AG04449 (cell line): ENCODE data around the gene SMARCA1.
"Not testable (repeated sequence)": the region's sequence is repeated elsewhere in the genome, so short reads cannot be mapped to it uniquely, and the experiment has no call there.

Experiments
- CTCF ChIA-PET: fragments of 350-600 bp; formaldehyde crosslinking; extraction: SDS; loops from one replicate; lab custom pipeline; 2021; ENCODE audit warnings: antibody characterized with exemption; lab: Yijun Ruan, JAX
- POLR2A ChIA-PET: fragments of 400-600, 350-600 bp; formaldehyde crosslinking; extraction: SDS; loops from one replicate; lab custom pipeline; 2020; ENCODE audit warnings: antibody characterized with exemption, inconsistent platforms; lab: Yijun Ruan, JAX
- DNase-seq: peaks from one replicate; pipeline ENCODE4 v3.0.0-alpha.2; 2010; ENCODE audit warnings: low read depth, low spot score
- H3K4me3 ChIP-seq: 2 replicates; pipeline ENCODE4 v1.5.1; 2011; ENCODE audit warnings: low read depth, mild to moderate bottlenecking, control low read depth, low read length
- TF ChIP-seq, protein P1 (sequence below): IDR thresholded peaks from one replicate; pipeline ENCODE4 v1.5.1; 2011; ENCODE audit warnings: mild to moderate bottlenecking, moderate library complexity, low read length, control low read depth, inconsistent platforms; ENCODE audit not compliant: insufficient read depth; ENCODE audit errors: missing control alignments

SMARCA1 gene, protein sequence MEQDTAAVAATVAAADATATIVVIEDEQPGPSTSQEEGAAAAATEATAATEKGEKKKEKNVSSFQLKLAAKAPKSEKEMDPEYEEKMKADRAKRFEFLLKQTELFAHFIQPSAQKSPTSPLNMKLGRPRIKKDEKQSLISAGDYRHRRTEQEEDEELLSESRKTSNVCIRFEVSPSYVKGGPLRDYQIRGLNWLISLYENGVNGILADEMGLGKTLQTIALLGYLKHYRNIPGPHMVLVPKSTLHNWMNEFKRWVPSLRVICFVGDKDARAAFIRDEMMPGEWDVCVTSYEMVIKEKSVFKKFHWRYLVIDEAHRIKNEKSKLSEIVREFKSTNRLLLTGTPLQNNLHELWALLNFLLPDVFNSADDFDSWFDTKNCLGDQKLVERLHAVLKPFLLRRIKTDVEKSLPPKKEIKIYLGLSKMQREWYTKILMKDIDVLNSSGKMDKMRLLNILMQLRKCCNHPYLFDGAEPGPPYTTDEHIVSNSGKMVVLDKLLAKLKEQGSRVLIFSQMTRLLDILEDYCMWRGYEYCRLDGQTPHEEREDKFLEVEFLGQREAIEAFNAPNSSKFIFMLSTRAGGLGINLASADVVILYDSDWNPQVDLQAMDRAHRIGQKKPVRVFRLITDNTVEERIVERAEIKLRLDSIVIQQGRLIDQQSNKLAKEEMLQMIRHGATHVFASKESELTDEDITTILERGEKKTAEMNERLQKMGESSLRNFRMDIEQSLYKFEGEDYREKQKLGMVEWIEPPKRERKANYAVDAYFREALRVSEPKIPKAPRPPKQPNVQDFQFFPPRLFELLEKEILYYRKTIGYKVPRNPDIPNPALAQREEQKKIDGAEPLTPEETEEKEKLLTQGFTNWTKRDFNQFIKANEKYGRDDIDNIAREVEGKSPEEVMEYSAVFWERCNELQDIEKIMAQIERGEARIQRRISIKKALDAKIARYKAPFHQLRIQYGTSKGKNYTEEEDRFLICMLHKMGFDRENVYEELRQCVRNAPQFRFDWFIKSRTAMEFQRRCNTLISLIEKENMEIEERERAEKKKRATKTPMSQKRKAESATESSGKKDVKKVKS

DNA sequence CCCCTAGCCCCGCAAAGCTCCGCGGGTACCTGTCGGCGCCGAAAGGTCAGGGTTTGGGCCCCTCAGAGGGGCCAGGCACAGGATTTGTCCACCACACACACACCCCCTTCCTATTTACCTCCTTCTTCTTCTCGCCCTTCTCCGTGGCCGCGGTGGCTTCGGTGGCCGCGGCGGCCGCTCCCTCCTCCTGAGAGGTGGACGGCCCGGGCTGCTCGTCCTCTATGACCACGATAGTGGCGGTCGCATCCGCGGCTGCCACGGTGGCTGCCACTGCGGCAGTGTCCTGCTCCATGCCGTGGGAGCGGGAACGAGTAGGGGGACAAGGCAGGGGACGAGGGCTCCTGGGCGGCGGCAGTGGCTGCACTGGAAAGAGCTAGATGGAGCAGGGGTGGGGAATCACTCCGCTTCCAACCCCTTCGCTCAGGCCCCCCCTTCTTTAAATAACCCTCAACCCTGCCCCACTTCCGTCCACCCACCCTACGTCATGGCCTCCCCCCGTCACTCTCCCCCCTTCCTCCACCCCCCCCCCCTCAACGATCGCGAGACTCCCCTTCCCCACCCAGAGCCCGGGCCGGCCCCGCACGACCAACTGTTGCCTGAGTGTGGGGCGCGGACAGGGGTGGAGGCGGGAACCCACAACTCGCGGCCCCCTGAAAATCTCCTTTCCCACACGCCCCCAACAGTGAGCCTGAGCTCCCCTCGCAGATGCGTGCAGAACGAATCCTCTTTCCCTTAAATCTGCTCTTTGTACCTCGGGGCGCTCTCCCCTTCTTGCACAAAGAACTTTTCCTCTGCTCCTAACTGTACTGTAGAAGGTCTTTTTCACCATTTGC is at the start of gene SMARCA1:
SMARCA1 (minus strand) TSS at position 412 of the 833 bp plus-strand sequence; CDS start at position 292, 120 bp downstream.
- POLR2A ChIA-PET, result interaction anchor here (0.6 to 1.0 kb wide), 3 partner anchors 11 to 27 kb away, joined by 3 to 4 read pairs (median 3); partner anchors contain the start of gene OCRL
- no peak for DNase-seq
- CTCF ChIA-PET, result interaction anchor here (1.4 to 2.0 kb wide), 2 partner anchors 11 to 17 kb away, joined by 4 to 8 read pairs; partner anchors contain the start of gene OCRL
- TF ChIP-seq, protein P1, sequence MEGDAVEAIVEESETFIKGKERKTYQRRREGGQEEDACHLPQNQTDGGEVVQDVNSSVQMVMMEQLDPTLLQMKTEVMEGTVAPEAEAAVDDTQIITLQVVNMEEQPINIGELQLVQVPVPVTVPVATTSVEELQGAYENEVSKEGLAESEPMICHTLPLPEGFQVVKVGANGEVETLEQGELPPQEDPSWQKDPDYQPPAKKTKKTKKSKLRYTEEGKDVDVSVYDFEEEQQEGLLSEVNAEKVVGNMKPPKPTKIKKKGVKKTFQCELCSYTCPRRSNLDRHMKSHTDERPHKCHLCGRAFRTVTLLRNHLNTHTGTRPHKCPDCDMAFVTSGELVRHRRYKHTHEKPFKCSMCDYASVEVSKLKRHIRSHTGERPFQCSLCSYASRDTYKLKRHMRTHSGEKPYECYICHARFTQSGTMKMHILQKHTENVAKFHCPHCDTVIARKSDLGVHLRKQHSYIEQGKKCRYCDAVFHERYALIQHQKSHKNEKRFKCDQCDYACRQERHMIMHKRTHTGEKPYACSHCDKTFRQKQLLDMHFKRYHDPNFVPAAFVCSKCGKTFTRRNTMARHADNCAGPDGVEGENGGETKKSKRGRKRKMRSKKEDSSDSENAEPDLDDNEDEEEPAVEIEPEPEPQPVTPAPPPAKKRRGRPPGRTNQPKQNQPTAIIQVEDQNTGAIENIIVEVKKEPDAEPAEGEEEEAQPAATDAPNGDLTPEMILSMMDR, result no peak
- H3K4me3 ChIP-seq, result peak within 1 kb of the TSS; percentile 80

DNA sequence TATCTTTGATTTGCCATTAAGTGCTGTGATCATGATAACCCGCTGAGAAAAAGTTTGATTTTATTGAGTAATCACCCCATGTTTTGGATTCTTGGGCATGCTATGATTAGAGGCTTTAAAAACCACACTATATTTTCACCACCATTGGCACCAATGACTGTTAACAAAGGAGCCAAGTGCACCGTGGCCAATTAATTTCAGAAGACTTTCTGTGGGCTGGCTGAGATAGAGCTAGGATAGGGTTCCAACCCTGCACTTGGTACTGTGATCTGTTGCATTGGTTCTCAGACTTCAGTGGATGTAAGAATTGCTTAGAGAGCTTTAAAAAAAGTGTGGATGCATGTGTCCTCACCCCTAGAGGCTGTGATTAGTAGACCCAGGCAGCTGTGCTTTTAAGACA is 49.1 kb upstream of the SMARCA1 start:
- CTCF ChIA-PET, result no interaction called here
- TF ChIP-seq, protein P1, result no peak
- POLR2A ChIA-PET, result no interaction called here
- H3K4me3 ChIP-seq, result no peak overlapping the region
- no peak for DNase-seq

DNA sequence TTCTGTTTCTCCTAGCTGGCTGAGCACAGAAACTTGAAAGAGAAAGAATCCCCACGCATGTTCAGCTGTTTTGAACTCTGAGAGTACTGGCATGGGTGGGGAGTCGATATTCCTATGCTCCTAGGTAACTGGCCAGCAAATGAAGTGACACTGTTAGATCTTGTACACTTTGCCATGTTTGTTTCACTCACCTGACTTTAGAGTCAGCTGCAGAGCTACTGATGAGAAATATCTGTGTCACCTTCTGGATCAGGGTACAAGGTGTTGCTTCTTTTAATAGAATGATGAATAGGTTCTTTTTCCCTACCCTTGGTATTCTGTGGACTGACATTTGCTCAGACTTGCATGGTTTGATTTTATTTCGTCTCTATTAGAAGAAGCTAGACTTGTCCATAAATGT is 45.1 kb upstream of the SMARCA1 start:
- no peak for DNase-seq
- POLR2A ChIA-PET, result no interaction called here
- H3K4me3 ChIP-seq, result no peak overlapping the region
- TF ChIP-seq, protein P1, result no peak
- CTCF ChIA-PET, result no interaction called here

DNA sequence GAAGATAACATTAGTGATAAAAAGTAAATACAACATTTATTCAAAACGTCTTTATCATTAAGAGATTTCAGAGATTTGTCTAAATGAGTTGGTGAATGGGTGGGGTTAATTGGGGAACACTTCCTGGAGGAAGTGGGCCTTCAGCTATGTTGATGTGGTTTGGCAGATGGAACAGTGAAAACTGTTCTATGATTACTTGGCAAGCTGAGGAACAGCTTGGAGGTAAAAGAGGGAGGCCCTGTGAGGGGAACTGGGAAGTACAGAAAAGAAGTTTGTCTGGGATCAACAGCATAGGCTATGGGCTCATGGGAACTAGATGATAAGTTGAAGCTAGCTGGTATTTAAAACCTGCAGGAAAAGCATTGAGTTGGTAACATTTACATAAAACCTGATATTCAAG is 42.8 kb upstream of the SMARCA1 start:
- TF ChIP-seq, protein P1, result no peak
- no peak for DNase-seq
- CTCF ChIA-PET, result no interaction called here
- H3K4me3 ChIP-seq, result no peak overlapping the region
- POLR2A ChIA-PET, result no interaction called here

DNA sequence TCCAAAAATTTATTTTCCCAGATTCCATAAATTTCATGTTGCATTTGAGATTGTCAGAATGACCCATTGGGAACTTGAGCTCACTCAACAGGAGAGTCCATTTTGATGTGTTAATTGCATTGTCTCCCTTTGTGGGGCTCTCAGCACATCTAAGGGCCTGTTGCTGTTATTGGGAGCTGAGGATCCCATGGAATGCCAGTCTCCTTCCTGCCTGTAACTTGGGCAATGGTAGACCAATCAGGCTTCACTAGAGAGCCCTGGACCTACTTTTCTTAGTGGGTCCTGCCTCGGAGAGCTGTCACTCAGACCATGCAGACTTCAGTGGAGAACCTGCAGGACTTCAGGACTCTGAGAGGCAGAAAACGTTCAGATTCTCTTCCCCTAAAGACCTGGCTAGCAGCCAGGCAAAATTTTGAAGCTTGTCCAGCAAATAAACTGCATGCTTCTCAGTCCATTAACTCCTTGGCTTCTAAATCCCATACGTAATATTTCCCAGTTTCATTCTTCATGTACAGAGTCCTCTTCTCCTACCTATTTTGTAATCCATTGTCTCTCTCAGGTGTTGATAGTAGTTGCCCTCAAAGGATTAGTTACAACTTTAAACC is 41.9 kb upstream of the SMARCA1 start:
- ChIA-PET CTCF (no interaction called here), POLR2A (no interaction called here)
- TF ChIP-seq, protein P1, result no peak
- H3K4me3 ChIP-seq, result no peak overlapping the region
- DNase-seq, result no peak

DNA sequence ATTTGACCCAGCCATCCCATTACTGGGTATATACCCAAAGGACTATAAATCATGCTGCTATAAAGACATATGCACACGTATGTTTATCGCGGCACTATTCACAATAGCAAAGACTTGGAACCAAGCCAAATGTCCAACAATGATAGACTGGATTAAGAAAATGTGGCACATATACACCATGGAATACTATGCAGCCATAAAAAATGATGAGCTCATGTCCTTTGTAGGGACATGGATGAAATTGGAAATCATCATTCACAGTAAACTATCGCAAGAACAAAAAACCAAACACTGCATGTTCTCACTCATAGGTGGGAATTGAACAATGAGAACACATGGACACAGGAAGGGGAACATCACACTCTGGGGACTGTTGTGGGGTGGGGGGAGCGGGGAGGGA is 41.1 kb upstream of the SMARCA1 start:
- DNase-seq, H3K4me3 ChIP-seq, POLR2A ChIA-PET, CTCF ChIA-PET: not testable (repeated sequence)
